Amygdala (tissue), 56 donors: ENCODE data around the gene EVA1B.

Experiments
- DNase-seq, 56 donors: peaks; one replicate each; lab custom pipeline; 2025; lab: John Stamatoyannopoulos, UW

EVA1B gene

GRCh38 chr1:36349241-36349671, 25.8 kb upstream of the EVA1B start:
- no peak for DNase-seq

GRCh38 chr1:36346741-36347370, 23.4 kb upstream of the EVA1B start:
- DNase-seq: no peak

DNA sequence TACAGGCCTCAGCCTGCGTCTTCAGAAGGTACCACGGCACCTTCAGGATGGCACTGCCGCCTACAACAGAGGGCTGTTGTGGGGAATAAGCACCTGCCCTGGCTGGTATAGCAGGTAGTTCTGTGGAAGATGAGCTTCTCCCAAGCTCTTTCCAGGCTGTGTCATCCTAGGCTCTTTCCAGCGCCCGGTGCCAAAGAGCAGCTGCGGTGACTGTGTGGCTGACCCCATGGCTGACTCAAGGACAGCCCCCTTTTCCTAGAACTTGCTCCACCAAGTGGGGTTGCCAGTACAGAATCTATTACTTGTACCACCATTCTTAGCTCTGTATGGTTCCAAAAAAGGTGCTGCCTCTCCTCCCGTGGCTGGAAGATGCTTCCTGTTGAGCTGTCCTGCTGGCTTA, 21.9 kb upstream of the EVA1B start:
- DNase-seq: no peak

- no peak for DNase-seq
Observed at GRCh38 chr1:36344395-36344680, 20.9 kb upstream of the EVA1B start.

DNA sequence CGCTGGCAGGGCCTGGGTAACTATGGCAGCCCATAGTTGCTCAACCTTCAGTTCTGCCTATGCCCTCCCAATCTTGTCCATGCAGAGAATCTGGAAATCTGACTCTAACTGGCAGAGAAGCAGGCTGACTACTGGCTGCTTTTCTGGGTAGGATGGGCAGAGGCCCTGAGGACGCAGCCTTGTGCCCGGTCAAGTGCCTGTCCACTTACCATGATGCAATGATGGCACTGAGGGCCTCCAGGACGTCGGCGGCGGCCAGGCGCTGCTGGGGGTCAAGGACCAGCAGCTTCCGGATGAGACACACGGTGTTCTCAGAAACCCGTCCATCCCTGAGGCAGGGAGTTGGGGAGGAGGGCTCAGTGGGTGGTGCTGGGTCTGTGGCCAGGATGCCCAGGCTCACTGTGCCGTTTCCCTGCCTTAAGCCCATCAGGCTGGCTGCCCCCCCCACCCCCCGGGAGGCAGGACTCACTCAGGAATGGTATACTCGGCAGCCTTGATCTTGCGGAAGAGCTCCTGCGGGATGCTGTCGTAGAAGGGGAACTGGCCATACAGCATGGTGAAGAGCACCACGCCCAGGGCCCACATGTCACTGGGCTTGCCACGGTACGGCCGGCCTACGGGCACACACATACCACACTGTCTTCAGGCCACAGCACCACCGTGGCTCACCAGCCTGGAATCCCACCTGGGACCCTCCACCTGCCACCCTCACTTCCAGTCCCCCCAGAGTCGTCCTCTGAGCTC, 20.4 kb upstream of the EVA1B start:
- no peak for DNase-seq

DNA sequence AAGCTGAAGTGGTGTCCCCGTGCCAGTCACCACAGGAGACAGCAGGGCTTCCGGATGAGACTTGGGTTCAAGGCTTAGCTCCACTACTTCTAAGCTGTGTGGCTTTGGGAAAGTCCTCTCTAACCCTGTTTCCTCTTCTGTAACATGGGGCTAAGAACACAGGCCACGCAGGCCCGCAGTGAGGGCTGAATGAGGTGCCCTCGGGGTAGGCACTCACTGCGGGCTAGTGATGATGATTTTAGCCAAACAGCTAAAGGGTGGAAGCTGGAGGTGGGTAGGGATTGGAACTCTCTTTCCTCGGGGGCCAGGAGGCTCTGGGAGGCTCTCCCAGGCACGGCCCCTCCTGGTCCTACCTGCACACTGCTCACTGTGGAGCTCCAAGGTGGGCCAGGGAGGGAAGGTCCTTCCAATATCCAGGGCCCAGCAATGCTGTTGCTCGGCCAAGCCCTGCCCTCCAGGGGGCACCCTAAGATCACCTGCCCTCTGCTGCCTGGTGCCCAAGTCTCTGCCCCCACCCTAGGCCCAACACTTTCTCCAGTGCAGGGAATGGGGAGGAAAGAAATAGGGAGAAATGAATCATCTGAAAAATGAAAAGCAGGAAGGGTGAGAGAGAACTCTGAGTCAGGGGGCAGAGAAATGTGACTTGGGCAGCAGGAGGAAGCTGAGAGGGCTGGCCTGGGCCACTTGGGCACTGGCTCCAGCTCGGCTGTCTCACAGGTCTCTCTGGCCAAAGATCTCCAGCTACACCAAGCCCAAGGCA, 19.2 kb upstream of the EVA1B start:
- DNase-seq: peak in 15 of 56 donors; percentile 9 to 63 (median 17)

DNA sequence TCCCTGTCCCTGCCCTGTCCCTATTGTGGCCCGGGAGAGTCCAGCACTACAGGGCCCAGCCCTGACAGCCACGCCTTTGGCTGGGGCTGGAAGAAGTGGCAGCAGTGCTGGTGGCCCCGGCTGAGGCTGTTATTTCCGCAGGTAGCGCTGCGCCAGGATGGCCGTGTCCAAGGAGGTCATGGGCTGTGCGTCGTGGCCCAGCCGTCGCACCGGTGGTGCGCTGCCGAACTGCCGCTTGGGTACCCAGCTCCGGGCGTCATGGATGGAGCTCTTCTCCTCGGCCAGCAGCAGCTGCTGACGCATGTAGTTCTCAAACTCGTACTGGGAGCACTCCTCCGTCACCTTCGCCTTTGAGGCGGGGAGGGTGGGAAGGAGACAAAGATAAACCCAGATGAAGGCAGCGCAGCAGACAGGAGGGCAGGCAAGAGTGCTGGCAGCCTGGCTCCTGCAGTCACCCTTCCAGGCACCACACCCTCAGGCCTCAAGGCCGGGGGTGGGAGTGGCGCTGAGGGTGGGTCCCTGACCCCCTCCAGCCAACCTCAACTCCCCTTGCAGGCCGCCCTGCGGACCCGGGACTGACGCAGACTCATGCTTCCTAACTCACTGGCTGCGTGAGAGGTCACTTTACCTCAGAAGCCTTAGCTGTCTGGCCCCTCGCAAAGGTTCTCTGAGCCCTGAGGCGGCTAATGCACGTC, 18.3 kb upstream of the EVA1B start:
- no peak for DNase-seq

- no peak for DNase-seq
Observed at GRCh38 chr1:36339615-36340014, 16.2 kb upstream of the EVA1B start.

GRCh38 chr1:36339215-36339614, 15.8 kb upstream of the EVA1B start:
- no peak for DNase-seq

DNA sequence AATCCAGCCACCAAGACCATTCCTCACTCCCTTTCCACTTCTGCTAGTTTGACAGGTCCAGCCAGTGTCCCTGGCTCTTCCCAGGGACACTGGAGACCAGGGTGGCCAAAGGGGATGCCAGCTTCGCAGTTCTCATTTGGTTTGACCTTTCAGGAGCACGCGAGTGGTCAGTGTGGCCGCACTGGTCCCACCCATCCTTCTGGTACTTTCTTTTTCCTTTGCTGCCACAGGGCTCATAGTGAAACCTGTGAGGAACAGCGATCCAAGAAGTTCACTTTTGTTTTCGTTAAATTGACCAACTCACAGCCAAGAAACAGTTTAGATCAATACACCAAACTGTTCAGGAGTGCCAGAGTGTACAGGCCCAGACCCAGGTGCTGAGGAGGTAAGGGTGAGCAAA, 14.4 kb upstream of the EVA1B start:
- DNase-seq: no peak

GRCh38 chr1:36330940-36331339, 7.5 kb upstream of the EVA1B start:
- DNase-seq: no peak

DNA sequence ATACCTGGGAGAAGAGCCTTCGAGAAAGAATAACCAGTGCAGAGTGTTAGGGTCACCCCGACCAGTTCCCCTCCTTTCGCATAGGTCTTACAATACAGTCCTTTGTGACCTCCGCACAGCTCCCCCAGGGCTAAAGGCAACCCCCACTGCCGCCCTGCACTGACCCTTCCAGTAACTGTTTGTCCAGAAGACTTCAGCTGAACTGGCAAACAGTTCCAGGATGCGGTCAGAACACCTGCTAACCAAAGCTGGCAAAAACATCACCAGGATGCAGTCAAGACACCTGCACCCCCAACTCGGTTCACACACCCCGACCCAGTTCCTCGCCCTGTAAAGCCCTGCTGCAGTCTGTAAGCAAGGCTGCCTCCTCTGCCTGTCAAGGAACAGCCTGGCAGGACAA, 6.4 kb upstream of the EVA1B start:
- no peak for DNase-seq

DNA sequence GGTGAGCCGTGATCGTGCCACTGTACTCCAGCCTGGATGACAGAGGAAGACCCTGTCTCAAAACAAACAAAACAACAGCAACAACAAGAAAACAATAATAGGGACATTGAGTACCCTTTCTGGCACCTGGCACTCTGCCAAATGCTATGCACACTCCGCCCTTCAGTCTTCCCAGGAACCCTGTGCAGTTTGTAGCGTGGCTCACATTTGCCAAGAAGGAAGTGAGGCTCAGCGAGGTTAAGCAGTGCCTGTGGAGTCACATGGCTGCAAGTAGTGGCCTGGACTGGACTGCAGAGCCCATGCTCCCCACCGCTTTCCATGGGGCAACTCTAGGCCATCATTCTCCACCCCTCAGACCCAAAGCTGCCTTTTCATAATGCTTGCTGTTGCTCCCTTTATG, 5.3 kb upstream of the EVA1B start:
- peak in 2 of 56 donors; percentile 32 to 51 for DNase-seq

GRCh38 chr1:36328088-36328480, 4.6 kb upstream of the EVA1B start:
- DNase-seq: no peak

GRCh38 chr1:36327421-36328087, 4.1 kb upstream of the EVA1B start:
- no peak for DNase-seq

- no peak for DNase-seq
Observed at GRCh38 chr1:36326499-36326898, 3.1 kb upstream of the EVA1B start.

- DNase-seq: no peak
Observed at GRCh38 chr1:36324353-36324703, 883 bp upstream of the EVA1B start.

DNA sequence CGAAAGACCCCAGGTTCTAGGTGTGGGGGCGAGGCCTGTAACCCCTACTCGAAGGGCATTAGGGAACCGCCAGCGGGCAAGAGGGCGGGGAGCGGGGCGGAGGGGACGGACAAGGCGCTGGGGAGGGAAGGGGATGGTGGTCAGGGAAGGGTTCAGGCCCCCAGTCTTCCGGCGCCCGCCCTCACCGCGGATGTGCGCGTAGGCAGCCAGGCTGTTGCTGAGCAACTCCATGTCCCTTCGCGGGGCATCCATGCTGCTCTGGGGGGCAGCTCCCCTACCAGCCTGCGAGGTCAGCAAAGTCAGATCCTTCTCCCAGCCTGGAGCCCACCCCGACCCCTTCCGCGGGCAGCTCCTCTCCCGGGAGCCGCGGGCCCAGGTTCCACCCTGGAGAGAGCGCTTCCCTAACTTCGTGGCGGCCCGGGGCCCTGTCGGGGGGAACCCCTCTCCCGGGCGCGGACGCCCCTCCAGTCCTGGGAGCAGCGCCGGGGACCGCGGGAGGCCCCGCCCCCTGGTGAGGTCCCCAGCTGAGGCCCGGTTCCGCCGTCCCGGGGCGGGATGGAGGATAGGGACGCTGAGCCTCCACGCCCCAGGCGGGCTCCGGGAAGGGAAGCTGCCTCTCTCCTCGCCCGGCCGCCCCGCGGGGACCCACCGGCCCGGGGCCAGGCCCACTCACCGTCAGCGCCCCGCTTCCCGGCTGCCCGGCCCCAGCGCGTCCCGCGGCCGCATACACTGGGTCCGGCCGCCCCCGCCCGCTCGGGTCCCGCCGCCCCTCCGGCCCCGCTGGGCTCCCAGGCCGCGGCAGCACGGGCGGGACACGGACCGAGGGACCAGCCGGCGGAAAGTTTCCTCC, 434 bp downstream of the EVA1B start:
- DNase-seq: peak in 5 of 56 donors; percentile 9 to 64 (median 39)

DNA sequence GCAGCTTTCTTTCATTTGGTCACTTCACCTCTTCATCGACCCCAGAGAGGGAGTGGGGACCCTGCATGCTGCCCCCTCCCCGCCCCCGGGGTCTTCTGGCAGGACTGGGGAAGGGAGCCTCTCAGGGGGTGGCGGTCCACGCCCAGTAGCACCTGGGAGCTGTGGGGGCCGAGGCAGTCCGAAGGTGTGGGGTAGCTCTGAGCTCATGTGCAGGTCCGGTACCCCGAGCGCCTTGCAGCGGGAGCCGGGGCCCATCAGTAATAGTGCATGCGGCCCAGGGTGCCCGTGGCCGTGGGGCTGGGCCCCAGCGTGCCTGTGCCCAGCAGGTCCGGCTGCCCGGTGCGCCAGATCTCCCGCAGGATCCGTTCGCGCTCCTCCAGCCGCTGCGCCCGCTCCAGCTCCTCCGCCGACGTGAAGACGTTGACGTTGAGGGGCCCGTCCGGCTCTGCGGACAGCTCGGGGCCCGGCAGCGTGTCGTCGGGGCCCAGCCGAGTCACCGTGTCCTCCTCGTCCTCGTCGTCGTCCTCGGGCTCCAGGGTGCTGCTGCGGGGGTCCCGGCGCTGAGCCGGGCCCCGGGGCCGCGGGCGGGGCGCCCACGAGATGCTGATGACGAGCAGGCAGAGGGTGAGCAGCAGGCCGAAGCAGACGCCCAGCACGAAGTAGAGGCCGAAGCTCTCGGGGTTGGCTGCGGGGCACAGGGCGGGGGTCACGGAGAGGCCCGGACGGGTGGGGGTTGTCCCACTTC, 1.2 kb downstream of the EVA1B start:
- no peak for DNase-seq
